ENCODE data around the gene ARFGEF2.

Gene ARFGEF2

DNA sequence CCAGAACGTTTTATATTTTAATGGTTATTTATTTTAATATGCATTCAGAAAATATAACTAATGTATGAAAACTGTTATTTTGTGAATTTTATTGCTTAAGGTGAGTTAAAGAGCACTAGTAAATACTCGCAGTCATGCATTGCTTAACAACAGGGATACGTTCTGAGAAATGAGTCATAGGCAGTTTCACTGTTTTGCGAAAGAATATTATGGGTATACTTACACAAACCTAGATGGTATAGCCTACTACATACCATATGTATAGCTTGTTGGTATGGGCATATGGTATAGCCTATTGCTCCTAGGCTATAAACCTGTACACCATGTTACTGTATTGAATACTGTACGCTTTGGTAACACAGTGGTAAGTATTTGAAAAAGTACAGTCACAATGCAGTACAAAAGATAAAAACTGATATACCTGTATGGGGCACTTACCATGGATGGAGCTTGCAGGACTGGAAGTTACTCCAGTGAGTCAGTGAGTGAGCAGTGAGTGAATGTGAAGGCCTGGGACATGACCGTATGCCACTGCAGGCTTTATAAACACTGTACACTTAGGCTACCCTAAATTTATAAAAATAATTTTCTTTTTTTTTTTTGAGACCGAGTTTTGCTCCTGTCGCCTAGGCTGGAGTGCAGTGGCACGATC is 38.5 kb downstream of the ARFGEF2 start:
- Histone ChIP-seq H3K27me3 (ENCODE audit: control insufficient read depth, low read length) (no peaks in the 10 kb centered on the region), H3K9me2 (replicated peaks; ENCODE audit: control insufficient read depth, low read length) (no peaks in the 10 kb centered on the region), H4K20me1 (ENCODE audit: control insufficient read depth, insufficient read depth, low read depth, low read length) (no peaks in the 10 kb centered on the region), H3K27ac (ENCODE audit: low read depth, low read length) (no peak overlapping the region), H3K79me2 (ENCODE audit: control insufficient read depth, low read length) (no peaks in the 10 kb centered on the region), H3K9me3 (ENCODE audit: control insufficient read depth, insufficient read depth, low read length) (no peaks in the 10 kb centered on the region), H3K4me3 (ENCODE audit: low read length) (no peak overlapping the region), H3K4me2 (ENCODE audit: low read length) (no peak overlapping the region), H3K4me1 (ENCODE audit: control insufficient read depth, low read length) (no peaks in the 10 kb centered on the region), H3F3A (ENCODE audit: control insufficient read depth, insufficient read depth) (no peaks in the 10 kb centered on the region), H3K36me3 (ENCODE audit: control insufficient read depth, low read length) (peaks cover 49% of the 10 kb centered on the region)
- TF ChIP-seq CTCF (IDR thresholded peaks at IDR 0.05; ENCODE audit: low read depth, low read length, poor library complexity, severe bottlenecking) (no peak), EZH2phosphoT487 (IDR thresholded peaks at IDR 0.05; ENCODE audit: borderline replicate concordance, low read length) (no peak)

- TF ChIP-seq CTCF (IDR thresholded peaks at IDR 0.05; ENCODE audit: low read depth, low read length, poor library complexity, severe bottlenecking) = no peak
- TF ChIP-seq EZH2phosphoT487 (IDR thresholded peaks at IDR 0.05; ENCODE audit: borderline replicate concordance, low read length) = no peak
- no peaks in the 10 kb centered on the region for H3K9me2 ChIP-seq (replicated peaks; ENCODE audit: control insufficient read depth, low read length)
- H3K36me3 ChIP-seq (ENCODE audit: control insufficient read depth, low read length) = peaks cover 40% of the 10 kb centered on the region
- no peak overlapping the region for H3K4me2 ChIP-seq (ENCODE audit: low read length)
- no peak overlapping the region for H3K4me3 ChIP-seq (ENCODE audit: low read length)
- no peak overlapping the region for H3K27ac ChIP-seq (ENCODE audit: low read depth, low read length)
- H3K27me3 ChIP-seq (ENCODE audit: control insufficient read depth, low read length) = no peaks in the 10 kb centered on the region
- no peaks in the 10 kb centered on the region for H3K9me3 ChIP-seq (ENCODE audit: control insufficient read depth, insufficient read depth, low read length)
- no peaks in the 10 kb centered on the region for H4K20me1 ChIP-seq (ENCODE audit: control insufficient read depth, insufficient read depth, low read depth, low read length)
- H3F3A ChIP-seq (ENCODE audit: control insufficient read depth, insufficient read depth) = no peaks in the 10 kb centered on the region
- H3K4me1 ChIP-seq (ENCODE audit: control insufficient read depth, low read length) = no peaks in the 10 kb centered on the region
- H3K79me2 ChIP-seq (ENCODE audit: control insufficient read depth, low read length) = no peaks in the 10 kb centered on the region
Measured at GRCh38 chr20:48962421-48962820, 40.9 kb downstream of the ARFGEF2 start.

DNA sequence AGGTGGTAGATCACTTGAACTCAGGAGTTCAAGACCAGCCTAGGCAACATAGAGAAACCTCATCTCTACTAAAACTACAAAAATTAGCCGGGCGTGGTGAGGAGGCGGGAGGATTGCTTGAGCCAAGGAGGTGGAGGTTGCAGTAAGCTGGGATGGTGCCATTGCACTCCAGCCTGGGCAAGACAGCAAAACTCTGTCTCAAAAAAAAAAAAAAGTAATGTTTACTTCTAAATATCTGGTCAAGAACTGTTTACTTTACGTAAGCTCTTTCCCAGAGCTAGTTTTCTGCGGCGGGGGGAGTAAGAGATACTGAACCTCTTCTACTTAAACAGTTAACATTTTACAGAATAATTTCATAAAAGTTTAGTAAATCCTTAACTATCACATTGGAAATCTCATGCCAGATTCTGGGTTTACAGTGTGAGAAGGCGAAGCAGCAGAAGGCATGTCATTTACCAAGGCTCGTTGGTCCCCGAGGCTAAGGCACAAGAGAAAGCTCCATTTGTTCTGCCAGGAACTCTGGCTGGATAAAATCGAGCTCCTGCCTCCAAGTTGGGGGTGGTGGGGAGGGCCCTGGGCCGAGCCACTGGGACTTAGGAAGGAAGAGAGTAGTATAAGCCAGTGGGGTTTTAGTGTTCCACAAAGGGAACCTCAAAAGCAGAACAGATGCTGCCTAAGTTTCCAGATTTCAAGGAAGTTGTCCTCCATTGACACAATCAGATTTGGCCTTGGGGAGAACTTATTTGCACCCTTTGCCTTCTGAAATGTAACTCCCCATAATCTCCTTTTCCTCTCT is 41.7 kb downstream of the ARFGEF2 start:
- peaks cover 34% of the 10 kb centered on the region for H3K36me3 ChIP-seq (ENCODE audit: control insufficient read depth, low read length)

More for the DNA sequence above, 41.7 kb downstream of the ARFGEF2 start:
- Histone ChIP-seq H3K4me1 (ENCODE audit: control insufficient read depth, low read length) (no peaks in the 10 kb centered on the region), H3K79me2 (ENCODE audit: control insufficient read depth, low read length) (no peaks in the 10 kb centered on the region), H3F3A (ENCODE audit: control insufficient read depth, insufficient read depth) (no peaks in the 10 kb centered on the region), H3K4me2 (ENCODE audit: low read length) (no peak overlapping the region), H4K20me1 (ENCODE audit: control insufficient read depth, insufficient read depth, low read depth, low read length) (no peaks in the 10 kb centered on the region), H3K4me3 (ENCODE audit: low read length) (no peak overlapping the region), H3K27ac (ENCODE audit: low read depth, low read length) (no peak overlapping the region), H3K27me3 (ENCODE audit: control insufficient read depth, low read length) (no peaks in the 10 kb centered on the region), H3K9me3 (ENCODE audit: control insufficient read depth, insufficient read depth, low read length) (no peaks in the 10 kb centered on the region), H3K9me2 (replicated peaks; ENCODE audit: control insufficient read depth, low read length) (no peaks in the 10 kb centered on the region)
- no peak for TF ChIP-seq EZH2phosphoT487 (IDR thresholded peaks at IDR 0.05; ENCODE audit: borderline replicate concordance, low read length)
- TF ChIP-seq CTCF (IDR thresholded peaks at IDR 0.05; ENCODE audit: low read depth, low read length, poor library complexity, severe bottlenecking) = no peak
